CD4-positive, alpha-beta T cell treated with Interleukin-2 at 100 ng/mL for 4 hours (primary cell): ENCODE results near the gene ARHGAP42.

Experiments used
- DNase-seq: peaks from one replicate; pipeline ENCODE4 v3.0.0-alpha.2; 2020; ENCODE audit warnings: low spot score

Gene ARHGAP42

GRCh38 chr11:100801225-100801999 lies 114.3 kb downstream of the ARHGAP42 start:
- DNase-seq, result no peak

GRCh38 chr11:100805506-100806199 lies 118.6 kb downstream of the ARHGAP42 start:
- DNase-seq, result no peak

GRCh38 chr11:100806296-100806695 lies 119.2 kb downstream of the ARHGAP42 start:
- DNase-seq, result no peak

- DNase-seq, result no peak
Observed at GRCh38 chr11:100808904-100809491, 121.9 kb downstream of the ARHGAP42 start.

GRCh38 chr11:100810146-100810545 lies 123.1 kb downstream of the ARHGAP42 start:
- DNase-seq, result no peak

GRCh38 chr11:100810666-100811065 lies 123.6 kb downstream of the ARHGAP42 start:
- no peak for DNase-seq

GRCh38 chr11:100812517-100812916 lies 125.4 kb downstream of the ARHGAP42 start:
- no peak for DNase-seq

- no peak for DNase-seq
Observed at GRCh38 chr11:100815787-100816330, 128.8 kb downstream of the ARHGAP42 start.

GRCh38 chr11:100816823-100817222 lies 129.7 kb downstream of the ARHGAP42 start:
- DNase-seq, result no peak

GRCh38 chr11:100817620-100818019 lies 130.5 kb downstream of the ARHGAP42 start:
- DNase-seq, result no peak

GRCh38 chr11:100820621-100821020 lies 133.5 kb downstream of the ARHGAP42 start:
- no peak for DNase-seq

GRCh38 chr11:100821198-100821597 lies 134.1 kb downstream of the ARHGAP42 start:
- DNase-seq, result no peak

- no peak for DNase-seq
Observed at GRCh38 chr11:100823360-100823759, 136.3 kb downstream of the ARHGAP42 start.

GRCh38 chr11:100824041-100824809 lies 137.1 kb downstream of the ARHGAP42 start:
- no peak for DNase-seq

GRCh38 chr11:100825626-100826025 lies 138.5 kb downstream of the ARHGAP42 start:
- no peak for DNase-seq

- no peak for DNase-seq
Observed at GRCh38 chr11:100827934-100828661, 141.0 kb downstream of the ARHGAP42 start.

GRCh38 chr11:100830274-100830673 lies 143.2 kb downstream of the ARHGAP42 start:
- no peak for DNase-seq

GRCh38 chr11:100830978-100831732 lies 144.1 kb downstream of the ARHGAP42 start:
- no peak for DNase-seq

- DNase-seq, result no peak
Observed at GRCh38 chr11:100831929-100832494, 144.9 kb downstream of the ARHGAP42 start.

- DNase-seq, result no peak
Observed at GRCh38 chr11:100832829-100833228, 145.7 kb downstream of the ARHGAP42 start.
